K562 (cell line): ENCODE results near the gene FSTL1.

ENCODE experiments used
- E2F4 ChIP-seq: sonication (generic); formaldehyde crosslinking; IDR thresholded peaks from 2 replicates; pipeline ENCODE4 v1.8.0; 2022; ENCODE audit warnings: mild to moderate bottlenecking, low read depth, missing genetic modification reagents
- EP300 ChIP-seq: IDR thresholded peaks from 2 replicates; pipeline ENCODE4 v1.6.1; 2012; ENCODE audit warnings: low read length, improper control_type of control experiment
- MBD2 ChIP-seq: sonication (generic); IDR thresholded peaks from 2 replicates; pipeline ENCODE4 v1.6.1; 2016; ENCODE audit warnings: low read depth, borderline replicate concordance
- MYNN ChIP-seq, 2 experiments: sonication (generic); formaldehyde crosslinking in 1 of 2; IDR thresholded peaks; 2 replicates each; pipeline versions ENCODE4 v1.5.0 to v1.6.1; 2016 to 2020; ENCODE audit warnings: antibody characterized with exemption in 1 of 2, missing genetic modification reagents in 1 of 2
- ZNF644 ChIP-seq: fragments of 200-800 bp; sonication (Bioruptor generic); IDR thresholded peaks from 2 replicates; pipeline ENCODE4 v1.6.1; 2016; ENCODE audit warnings: low read depth, missing genetic modification characterization, missing compliant biosample characterization
- ZNF766 ChIP-seq: fragments of 200-800 bp; sonication (Bioruptor generic); conservative IDR thresholded peaks from 2 replicates; pipeline ENCODE4 v1.6.1; 2016; ENCODE audit warnings: missing genetic modification characterization, missing compliant biosample characterization

- TF ChIP-seq MBD2: no peak
- no peak for TF ChIP-seq EP300
- no peak for TF ChIP-seq MYNN (IDR thresholded peaks at IDR 0.05)
- no peak for TF ChIP-seq MYNN (CRISPR knock-in tag; IDR thresholded peaks at IDR 0.05)
- TF ChIP-seq ZNF644 (tag): no peak
- TF ChIP-seq ZNF766 (CRISPR knock-in tag): no peak
- no peak for TF ChIP-seq E2F4 (CRISPR knock-in tag)
Observed at GRCh38 chr3:120421926-120422325, 28.9 kb downstream of the FSTL1 start.
